IMR-90 (cell line): Measurements from ENCODE around the gene MAGI1. TPM values are rescaled to one million over a fixed set of nuclear protein-coding genes. Genes with fewer than 3 reads are reported as not detected.

Experiments used
- ATAC-seq: fragments of 200-7000 bp; cut with Tn5 transposase; 2 replicates; pipeline ENCODE4 v1.9.1; 2020; ENCODE audit warnings: low read depth, mild to moderate bottlenecking, moderate library complexity
- BruUV-seq: library from RNA; stranded (reverse); fragments of 400-500 nt; replicated peaks from 2 replicates; lab custom pipeline; 2021; lab: Mats Ljungman, UMichigan
- CTCF ChIA-PET: fragments of 300-600 bp; formaldehyde crosslinking; extraction: SDS; loops from one replicate; lab custom pipeline; 2021; ENCODE audit warnings: antibody characterized with exemption; lab: Yijun Ruan, JAX
- POLR2A ChIA-PET: fragments of 300-600 bp; sonication (Branson Sonifier 250); formaldehyde crosslinking; loops from one replicate; lab custom pipeline; 2022; ENCODE audit warnings: antibody characterized with exemption; ENCODE audit not compliant: unreplicated experiment; lab: Charles Lee
- DNase-seq: peaks from one replicate; pipeline ENCODE4 v3.0.0; 2013
- H2AFZ ChIP-seq: replicated peaks from 2 replicates; pipeline ENCODE3; 2013; ENCODE audit warnings: low read length, mild to moderate bottlenecking; ENCODE audit not compliant: poor library complexity
- H2AK5ac ChIP-seq: 2 replicates; pipeline ENCODE4 v1.6.1; 2013; ENCODE audit warnings: low read depth, low read length, inconsistent platforms
- H2AK9ac ChIP-seq: replicated peaks from 2 replicates; pipeline ENCODE3; 2013; ENCODE audit warnings: mild to moderate bottlenecking, low read depth, low read length, moderate library complexity; ENCODE audit not compliant: poor library complexity
- H2BK120ac ChIP-seq: 2 replicates; pipeline ENCODE4 v1.6.1; 2013; ENCODE audit warnings: low read depth, low read length, inconsistent platforms
- H2BK15ac ChIP-seq: 3 replicates; pipeline ENCODE4 v1.6.1; 2013; ENCODE audit warnings: low read depth, low read length, inconsistent platforms
- H2BK20ac ChIP-seq: 2 replicates; pipeline ENCODE4 v1.6.1; 2013; ENCODE audit warnings: low read depth, mild to moderate bottlenecking, inconsistent platforms, low read length, moderate library complexity
- H2BK5ac ChIP-seq: 2 replicates; pipeline ENCODE4 v1.6.1; 2013; ENCODE audit warnings: mild to moderate bottlenecking, low read depth, low read length, inconsistent platforms; ENCODE audit not compliant: poor library complexity, severe bottlenecking
- H3K14ac ChIP-seq: replicated peaks from 2 replicates; pipeline ENCODE4 v1.6.1; 2013; ENCODE audit warnings: low read depth, low read length, inconsistent platforms
- H3K18ac ChIP-seq: 2 replicates; pipeline ENCODE4 v1.6.1; 2013; ENCODE audit warnings: low read depth, low read length, control low read depth
- H3K23ac ChIP-seq: 2 replicates; pipeline ENCODE4 v1.6.1; 2013; ENCODE audit warnings: low read depth, low read length, inconsistent platforms
- H3K27ac ChIP-seq: 2 replicates; pipeline ENCODE4 v1.5.1; 2013; ENCODE audit warnings: mild to moderate bottlenecking, control low read depth, low read length; ENCODE audit not compliant: insufficient read depth
- H3K27me3 ChIP-seq: 2 replicates; pipeline ENCODE4 v1.6.1; 2013; ENCODE audit warnings: low read length; ENCODE audit not compliant: control insufficient read depth, insufficient read depth
- H3K36me3 ChIP-seq: 2 replicates; pipeline ENCODE4 v1.6.1; 2013; ENCODE audit warnings: low read length, mixed read lengths; ENCODE audit not compliant: control insufficient read depth, insufficient read depth
- H3K4ac ChIP-seq: 2 replicates; pipeline ENCODE4 v1.6.1; 2013; ENCODE audit warnings: low read depth, low read length, inconsistent platforms
- H3K4me1 ChIP-seq: 2 replicates; pipeline ENCODE4 v1.6.1; 2013; ENCODE audit warnings: low read length, mixed read lengths; ENCODE audit not compliant: control insufficient read depth, insufficient read depth
- H3K4me2 ChIP-seq: 2 replicates; pipeline ENCODE4 v1.6.1; 2013; ENCODE audit warnings: low read depth, mild to moderate bottlenecking, control low read depth, low read length, moderate library complexity
- H3K4me3 ChIP-seq: 2 replicates; pipeline ENCODE4 v1.5.1; 2013; ENCODE audit warnings: low read depth, mild to moderate bottlenecking, control low read depth, low read length, moderate library complexity; ENCODE audit not compliant: insufficient read depth
- H3K56ac ChIP-seq: 2 replicates; pipeline ENCODE4 v1.6.1; 2013; ENCODE audit warnings: low read length, inconsistent platforms; ENCODE audit not compliant: insufficient read depth; ENCODE audit errors: extremely low read depth
- H3K79me1 ChIP-seq, 2 experiments: 2 replicates each; pipeline ENCODE4 v1.6.1; 2013; ENCODE audit warnings: low read length in 2 of 2, inconsistent platforms in 1 of 2, low read depth in 1 of 2
- H3K9ac ChIP-seq: 2 replicates; pipeline ENCODE4 v1.6.1; 2013; ENCODE audit warnings: low read depth, low read length, control low read depth
- H3K9me1 ChIP-seq: 2 replicates; pipeline ENCODE4 v1.6.1; 2013; ENCODE audit warnings: low read length, inconsistent platforms; ENCODE audit not compliant: insufficient read depth
- H3K9me3 ChIP-seq: 2 replicates; pipeline ENCODE4 v1.6.1; 2013; ENCODE audit warnings: low read length; ENCODE audit not compliant: control insufficient read depth, insufficient read depth
- H4K20me1 ChIP-seq: 2 replicates; pipeline ENCODE4 v1.6.1; 2013; ENCODE audit warnings: low read length, inconsistent platforms; ENCODE audit not compliant: insufficient read depth
- H4K5ac ChIP-seq: 2 replicates; pipeline ENCODE4 v1.6.1; 2013; ENCODE audit warnings: mild to moderate bottlenecking, low read depth, low read length, control low read depth
- H4K8ac ChIP-seq, 2 experiments: 2 replicates each; pipeline ENCODE4 v1.6.1; 2013; ENCODE audit warnings: low read depth in 2 of 2, low read length in 2 of 2, control low read depth in 1 of 2, inconsistent platforms in 1 of 2
- H4K91ac ChIP-seq: 2 replicates; pipeline ENCODE4 v1.6.1; 2013; ENCODE audit warnings: low read depth, low read length, inconsistent platforms; ENCODE audit not compliant: insufficient read depth
- BHLHE40 ChIP-seq: fragments of 150-350 bp; IDR thresholded peaks from 2 replicates; pipeline ENCODE4 v1.6.1; 2016; ENCODE audit warnings: mild to moderate bottlenecking, low read depth, low read length
- CEBPB ChIP-seq: IDR thresholded peaks from 2 replicates; pipeline ENCODE4 v1.6.1; 2012; ENCODE audit warnings: low read depth, low read length, improper control_type of control experiment
- CHD1 ChIP-seq: IDR thresholded peaks from 2 replicates; pipeline ENCODE4 v1.6.1; 2012; ENCODE audit warnings: low read depth, low read length, improper control_type of control experiment
- FOS ChIP-seq: fragments of 150-350 bp; IDR thresholded peaks from 2 replicates; pipeline ENCODE4 v1.6.1; 2016; ENCODE audit warnings: low read depth, low read length
- MAFK ChIP-seq: IDR thresholded peaks from 2 replicates; pipeline ENCODE4 v1.6.1; 2012; ENCODE audit warnings: low read depth, low read length, improper control_type of control experiment
- MAZ ChIP-seq: IDR thresholded peaks from 2 replicates; pipeline ENCODE4 v1.6.1; 2012; ENCODE audit warnings: low read depth, mild to moderate bottlenecking, low read length, improper control_type of control experiment, moderate library complexity, borderline replicate concordance
- MXI1 ChIP-seq: IDR thresholded peaks from 2 replicates; pipeline ENCODE4 v1.6.1; 2012; ENCODE audit warnings: low read depth, mild to moderate bottlenecking, low read length, moderate library complexity, borderline replicate concordance
- NFE2L2 ChIP-seq: fragments of 150-350 bp; IDR thresholded peaks from 2 replicates; pipeline ENCODE4 v1.6.1; 2016; ENCODE audit warnings: low read depth, mild to moderate bottlenecking, low read length
- POLR2A ChIP-seq: IDR thresholded peaks from 2 replicates; pipeline ENCODE4 v1.6.1; 2012; ENCODE audit warnings: mild to moderate bottlenecking, low read depth, low read length
- RAD21 ChIP-seq: IDR thresholded peaks from 2 replicates; pipeline ENCODE4 v1.6.1; 2012; ENCODE audit warnings: low read length, improper control_type of control experiment
- RCOR1 ChIP-seq: IDR thresholded peaks from 2 replicates; pipeline ENCODE4 v1.6.1; 2012; ENCODE audit warnings: mild to moderate bottlenecking, low read length, improper control_type of control experiment; ENCODE audit not compliant: insufficient replicate concordance
- RFX5 ChIP-seq: IDR thresholded peaks from 2 replicates; pipeline ENCODE4 v1.8.0; 2012; ENCODE audit warnings: low read depth, mild to moderate bottlenecking, low read length, moderate library complexity
- USF2 ChIP-seq: fragments of 150-350 bp; IDR thresholded peaks from 2 replicates; pipeline ENCODE4 v1.6.1; 2017; ENCODE audit warnings: mild to moderate bottlenecking, antibody characterized with exemption, low read length, low read depth
- WGBS, 2 experiments: methylation state at CpG; one replicate each; pipeline versions ENCODE4 v1.1.5 to v1.1.7; 2013; ENCODE audit warnings: missing lambda C conversion rate in 2 of 2; ENCODE audit not compliant: insufficient read length in 1 of 2; ENCODE audit errors: extremely low coverage in 2 of 2; 5-methylcytosine and 5-hydroxymethylcytosine counted together
- dilution Hi-C: fragments of 300-500 bp; cut with HindIII; formaldehyde crosslinking; loops from one replicate; pipeline ENCODE4 v1.14.3; 2018; ENCODE audit warnings: low sequenced_read_pairs; ENCODE audit not compliant: unreplicated experiment
- in situ Hi-C: fragments of 300-500 bp; cut with MboI; formaldehyde crosslinking; loops from 3 replicates; pipeline ENCODE4 v1.14.3; 2019; ENCODE audit warnings: low sequenced_read_pairs, inconsistent platforms, mixed read lengths
- intact Hi-C: fragments of 100-400 bp; cut with micrococcal nuclease; formaldehyde crosslinking; loops from 2 replicates; pipeline ENCODE4 v1.10.0; 2022
- polyA plus RNA-seq, 3 experiments: library from polyadenylated mRNA; depleted of rRNA; stranded (reverse); fragments of >200 nt; gene quantifications; 2 replicates each; pipeline ENCODE4 v1.2.3, GENCODE V29; 2012; ENCODE audit warnings: low replicate concordance in 1 of 3
- total RNA-seq: library from RNA; depleted of rRNA; stranded (reverse); fragments of >200 nt; gene quantifications from 2 replicates; pipeline ENCODE4 v1.2.3, GENCODE V29; 2012
- TF ChIP-seq, protein P1 (sequence below): fragments of 150-350 bp; IDR thresholded peaks from 2 replicates; pipeline ENCODE4 v1.6.1; 2016; ENCODE audit warnings: low read depth, mild to moderate bottlenecking, low read length, moderate library complexity, borderline replicate concordance
- TF ChIP-seq, protein P2 (sequence below): conservative IDR thresholded peaks from 2 replicates; pipeline ENCODE4 v1.5.1; 2012; ENCODE audit warnings: mild to moderate bottlenecking, low read depth, low read length, improper control_type of control experiment

Gene MAGI1
- total and polyA plus RNA-seq, 2 of the 4 experiments (the other 2 are of a cell fraction) = 14.5 to 24.2 TPM

DNA sequence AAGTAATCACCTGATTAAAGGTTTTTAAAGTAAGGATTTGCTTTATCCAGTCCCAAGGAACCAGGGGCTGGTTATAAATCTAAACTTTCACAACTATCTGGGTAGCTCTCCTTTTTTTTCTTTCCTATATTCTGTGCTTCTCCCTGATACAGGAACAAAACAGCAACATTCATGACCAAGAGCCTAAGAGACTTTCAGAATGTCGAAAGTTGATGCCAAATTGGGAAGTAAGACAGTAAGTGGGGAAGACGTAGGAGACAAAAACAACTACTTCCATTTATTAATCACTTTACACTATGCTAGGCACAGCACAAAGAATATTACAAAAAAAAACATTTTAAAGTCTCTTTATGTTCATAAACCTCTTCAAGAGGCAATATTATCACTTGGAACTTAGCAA lies 211.6 kb downstream of the MAGI1 start:
- WGBS, 2 experiments = no CpG with 5 or more reads among the region's 2 CpGs
- H4K20me1 ChIP-seq = 0 out of 2 replicates have a peak, but pooled peaks cover 4% of the 10 kb centered on the region
- intact Hi-C loops = no loop called here
- DNase-seq (no peak), ATAC-seq (no peak)
- in situ Hi-C loops = no loop called here
- H2BK15ac ChIP-seq = no peak overlapping the region
- H2AFZ ChIP-seq = no peak overlapping the region
- no peak overlapping the region for H2AK5ac ChIP-seq
- H3K4me2 ChIP-seq = no peak overlapping the region
- no peak overlapping the region for H4K91ac ChIP-seq
- no peaks in the 10 kb centered on the region for H3K36me3 ChIP-seq
- no peaks in the 10 kb centered on the region for H3K27me3 ChIP-seq
- no peak overlapping the region for H3K18ac ChIP-seq
- no peaks in the 10 kb centered on the region for H3K9me3 ChIP-seq
- no peak overlapping the region for H3K23ac ChIP-seq
- H3K9ac ChIP-seq = no peak overlapping the region
- H2BK120ac ChIP-seq = no peak overlapping the region
- no peak overlapping the region for H4K5ac ChIP-seq
- BruUV-seq = no TSS peak
- TF ChIP-seq NFE2L2 (no peak), MAZ (no peak), RAD21 (no peak), FOS (no peak), BHLHE40 (no peak), MAFK (no peak), RFX5 (no peak), USF2 (no peak), RCOR1 (no peak), MXI1 (no peak), POLR2A (no peak), CEBPB (no peak), CHD1 (no peak)
- TF ChIP-seq, protein P1, sequence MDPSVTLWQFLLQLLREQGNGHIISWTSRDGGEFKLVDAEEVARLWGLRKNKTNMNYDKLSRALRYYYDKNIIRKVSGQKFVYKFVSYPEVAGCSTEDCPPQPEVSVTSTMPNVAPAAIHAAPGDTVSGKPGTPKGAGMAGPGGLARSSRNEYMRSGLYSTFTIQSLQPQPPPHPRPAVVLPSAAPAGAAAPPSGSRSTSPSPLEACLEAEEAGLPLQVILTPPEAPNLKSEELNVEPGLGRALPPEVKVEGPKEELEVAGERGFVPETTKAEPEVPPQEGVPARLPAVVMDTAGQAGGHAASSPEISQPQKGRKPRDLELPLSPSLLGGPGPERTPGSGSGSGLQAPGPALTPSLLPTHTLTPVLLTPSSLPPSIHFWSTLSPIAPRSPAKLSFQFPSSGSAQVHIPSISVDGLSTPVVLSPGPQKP = no peak
- TF ChIP-seq, protein P2, sequence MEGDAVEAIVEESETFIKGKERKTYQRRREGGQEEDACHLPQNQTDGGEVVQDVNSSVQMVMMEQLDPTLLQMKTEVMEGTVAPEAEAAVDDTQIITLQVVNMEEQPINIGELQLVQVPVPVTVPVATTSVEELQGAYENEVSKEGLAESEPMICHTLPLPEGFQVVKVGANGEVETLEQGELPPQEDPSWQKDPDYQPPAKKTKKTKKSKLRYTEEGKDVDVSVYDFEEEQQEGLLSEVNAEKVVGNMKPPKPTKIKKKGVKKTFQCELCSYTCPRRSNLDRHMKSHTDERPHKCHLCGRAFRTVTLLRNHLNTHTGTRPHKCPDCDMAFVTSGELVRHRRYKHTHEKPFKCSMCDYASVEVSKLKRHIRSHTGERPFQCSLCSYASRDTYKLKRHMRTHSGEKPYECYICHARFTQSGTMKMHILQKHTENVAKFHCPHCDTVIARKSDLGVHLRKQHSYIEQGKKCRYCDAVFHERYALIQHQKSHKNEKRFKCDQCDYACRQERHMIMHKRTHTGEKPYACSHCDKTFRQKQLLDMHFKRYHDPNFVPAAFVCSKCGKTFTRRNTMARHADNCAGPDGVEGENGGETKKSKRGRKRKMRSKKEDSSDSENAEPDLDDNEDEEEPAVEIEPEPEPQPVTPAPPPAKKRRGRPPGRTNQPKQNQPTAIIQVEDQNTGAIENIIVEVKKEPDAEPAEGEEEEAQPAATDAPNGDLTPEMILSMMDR = no peak
- H3K4me3 ChIP-seq = no peak overlapping the region
- H2BK20ac ChIP-seq = no peak overlapping the region
- H2BK5ac ChIP-seq = no peak overlapping the region
- peaks cover 5% of the 10 kb centered on the region; the same call in 1 of the 2 replicates for H3K9me1 ChIP-seq
- CTCF ChIA-PET = no interaction called here
- dilution Hi-C loops = no loop called here
- peaks cover 5% of the 10 kb centered on the region; the same call in 1 of the 2 replicates for H3K4me1 ChIP-seq
- POLR2A ChIA-PET = no interaction called here
- no peak overlapping the region for H3K56ac ChIP-seq
- H3K27ac ChIP-seq = no peak overlapping the region
- H3K4ac ChIP-seq = no peak overlapping the region
- H4K8ac ChIP-seq = no peak overlapping the region
- H3K79me1 ChIP-seq = peaks cover 45 to 51% of the 10 kb centered on the region in 2 experiments
- no peak overlapping the region for H3K14ac ChIP-seq
- H2AK9ac ChIP-seq = no peak overlapping the region
